Effector CD8-positive, alpha-beta T cell (primary cell): ENCODE results near the gene PHACTR2.

Source experiments
- DNase-seq: peaks from one replicate; lab custom pipeline; 2025; lab: John Stamatoyannopoulos, UW

PHACTR2 gene

DNA sequence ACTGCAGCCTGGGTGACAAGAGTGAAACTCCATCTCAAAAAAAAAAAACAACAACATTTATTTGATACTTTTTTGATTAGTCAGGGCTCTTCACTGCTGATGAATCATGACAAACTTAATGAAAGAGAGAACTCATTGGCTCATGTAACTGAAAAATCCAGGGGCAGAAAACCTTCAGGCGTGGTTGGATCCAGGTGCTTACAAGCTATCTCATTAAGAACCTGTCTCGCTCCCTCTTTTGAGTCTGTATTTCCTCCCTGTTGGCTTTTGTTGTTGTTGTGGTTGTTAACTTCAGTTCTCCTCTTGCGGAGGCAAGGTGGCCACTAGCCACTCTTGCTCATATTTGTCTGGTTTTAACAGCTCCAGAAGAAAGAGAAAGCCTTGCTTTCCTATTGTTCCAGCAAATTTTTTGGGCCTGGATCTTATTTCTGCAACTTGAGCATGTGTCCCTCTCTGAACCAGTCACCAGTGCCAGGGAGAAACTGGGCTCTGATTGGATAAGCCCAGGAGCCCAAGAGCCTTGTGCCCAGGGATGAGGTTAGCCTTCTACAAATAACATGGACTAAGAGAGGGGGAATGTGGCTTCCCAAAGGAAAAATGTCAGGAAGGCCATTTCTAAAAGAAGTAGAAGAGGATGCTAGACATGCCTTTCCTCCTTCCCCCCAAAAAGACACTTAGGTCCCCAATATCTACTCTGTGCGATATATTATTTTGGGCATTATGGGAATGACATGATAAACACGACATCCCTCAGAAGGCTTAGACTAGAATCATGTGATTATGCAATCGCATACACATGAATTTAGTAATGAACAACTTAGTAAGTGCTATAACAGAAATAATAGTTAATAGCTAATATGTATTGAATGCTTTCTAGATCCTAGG, 64.5 kb downstream of the PHACTR2 start:
- DNase-seq: no peak

DNA sequence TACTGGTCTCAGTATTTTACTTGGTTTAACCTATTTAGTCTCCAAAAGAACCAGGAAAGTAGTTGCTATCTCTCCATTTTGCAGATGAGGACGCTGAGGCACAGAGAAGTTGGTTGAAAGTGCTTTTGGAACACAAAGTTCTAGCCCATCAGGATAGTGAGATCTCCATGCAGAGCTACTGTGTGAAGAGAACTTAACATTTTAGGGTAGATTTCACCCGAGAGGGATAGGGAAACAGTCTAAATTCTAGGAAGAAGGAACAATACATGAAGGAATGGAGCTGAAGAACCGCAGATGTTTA, 65.1 kb downstream of the PHACTR2 start:
- DNase-seq: no peak

GRCh38 chr6:143743301-143744166, 65.8 kb downstream of the PHACTR2 start:
- no peak for DNase-seq

- DNase-seq: no peak
These were observed 66.9 kb downstream of the PHACTR2 start for GRCh38 chr6:143744551-143745165.

GRCh38 chr6:143745166-143746133, 67.7 kb downstream of the PHACTR2 start:
- DNase-seq: no peak

DNA sequence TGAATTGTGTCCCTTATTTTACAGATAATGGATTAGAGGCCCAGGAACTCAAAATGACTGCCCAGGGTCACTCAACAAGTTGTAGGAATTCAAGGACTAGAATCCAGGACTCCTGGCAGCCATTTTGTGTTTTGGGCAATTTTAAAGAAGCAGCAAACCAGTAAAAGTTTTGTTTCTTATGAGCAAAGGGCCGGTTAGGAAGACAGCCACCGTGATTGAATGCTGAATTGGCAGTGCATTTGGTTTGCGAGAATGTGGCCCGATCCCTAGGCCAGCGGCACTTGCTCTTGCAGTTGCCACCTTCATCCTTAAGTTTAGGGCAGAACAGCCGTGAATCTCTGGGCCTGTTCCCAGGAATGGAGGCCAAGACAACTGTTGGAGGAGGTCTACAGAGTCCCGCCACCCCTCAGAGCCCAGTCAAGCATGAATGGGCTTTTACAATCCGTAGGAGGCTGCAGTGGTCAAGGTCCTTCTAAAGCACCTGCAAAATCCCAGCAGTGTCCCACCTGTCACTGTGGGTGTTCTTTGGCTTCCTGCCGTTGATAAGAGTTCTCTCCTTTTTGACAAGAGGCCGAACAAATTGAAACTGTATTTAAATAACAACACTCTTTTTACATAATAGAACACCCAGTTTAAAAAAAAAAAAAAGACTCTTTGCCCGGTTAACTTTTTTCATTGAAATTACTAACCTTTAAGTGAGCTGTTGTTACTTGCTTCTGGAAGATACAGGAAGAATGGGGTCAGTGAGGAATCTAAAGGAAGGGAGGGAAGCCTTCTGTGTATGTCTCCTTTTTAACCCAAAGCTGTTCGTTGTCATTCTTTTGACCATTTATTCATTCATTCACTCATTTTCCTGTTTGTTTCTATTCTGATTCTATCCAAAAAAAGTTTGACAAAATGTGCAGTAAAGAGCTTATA, 68.7 kb downstream of the PHACTR2 start:
- DNase-seq: no peak

DNA sequence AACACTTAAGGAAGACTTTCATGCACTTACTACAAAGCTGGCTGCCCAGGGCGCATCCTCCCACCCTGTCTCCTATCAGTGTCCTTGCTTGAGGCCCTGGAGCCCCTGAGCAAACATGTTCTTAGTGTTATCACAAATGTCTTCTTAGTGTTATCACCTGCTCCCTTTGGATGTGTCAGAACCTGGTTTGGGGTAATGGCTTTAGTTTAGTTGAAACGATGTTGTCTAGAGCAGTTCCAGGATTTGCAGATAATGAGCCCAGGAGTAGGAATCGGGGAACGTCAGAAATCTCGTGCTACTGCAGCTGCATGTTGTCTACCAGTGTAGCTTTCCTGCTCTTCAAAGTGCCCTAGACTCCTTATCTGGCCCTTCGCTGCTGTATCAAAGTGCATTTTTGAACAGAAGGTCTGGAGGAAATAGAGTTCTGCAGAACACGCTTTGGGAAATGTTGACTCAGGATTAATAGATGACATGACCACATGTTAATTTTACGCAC, 69.6 kb downstream of the PHACTR2 start:
- no peak for DNase-seq

- DNase-seq: no peak
These were observed 72.1 kb downstream of the PHACTR2 start for GRCh38 chr6:143749891-143750290.

DNA sequence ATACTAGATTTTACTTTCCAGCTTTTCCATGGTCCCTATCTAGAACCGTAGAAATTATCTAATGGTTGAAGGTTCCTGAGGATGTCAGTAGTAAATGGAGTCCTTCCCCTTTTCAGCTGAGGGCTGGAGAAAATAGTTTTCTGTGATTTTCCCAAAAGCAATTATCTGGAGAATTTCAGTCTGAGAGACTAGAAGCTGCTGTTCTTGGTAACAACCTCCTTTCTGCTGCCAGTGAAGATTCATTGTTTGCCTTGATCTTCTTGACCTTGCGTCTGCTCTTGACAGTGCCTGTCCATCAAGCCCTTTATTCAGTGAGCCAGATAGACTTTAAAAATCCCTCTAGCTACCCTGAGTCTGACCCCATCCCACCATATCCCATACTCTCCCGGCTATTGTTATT, 73.1 kb downstream of the PHACTR2 start:
- DNase-seq: no peak

DNA sequence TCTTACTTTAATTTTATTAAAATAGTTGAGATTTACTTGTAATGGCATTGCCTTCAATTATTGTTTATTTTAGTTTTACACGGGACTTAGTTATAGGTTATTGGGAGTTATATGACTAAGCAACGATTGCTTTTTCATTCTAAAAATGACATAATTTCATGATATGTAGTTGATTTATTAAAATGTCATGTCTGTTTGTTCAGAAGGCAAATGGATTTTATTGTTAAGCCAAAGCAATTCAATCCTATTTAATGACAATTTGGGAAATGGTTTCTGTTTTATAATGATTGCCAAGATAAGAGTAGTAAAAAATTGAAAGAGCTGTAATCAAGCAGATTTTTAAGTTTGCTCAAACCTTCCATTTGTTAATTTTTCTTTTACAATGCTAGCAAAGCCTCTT, 74.7 kb downstream of the PHACTR2 start:
- DNase-seq: no peak

DNA sequence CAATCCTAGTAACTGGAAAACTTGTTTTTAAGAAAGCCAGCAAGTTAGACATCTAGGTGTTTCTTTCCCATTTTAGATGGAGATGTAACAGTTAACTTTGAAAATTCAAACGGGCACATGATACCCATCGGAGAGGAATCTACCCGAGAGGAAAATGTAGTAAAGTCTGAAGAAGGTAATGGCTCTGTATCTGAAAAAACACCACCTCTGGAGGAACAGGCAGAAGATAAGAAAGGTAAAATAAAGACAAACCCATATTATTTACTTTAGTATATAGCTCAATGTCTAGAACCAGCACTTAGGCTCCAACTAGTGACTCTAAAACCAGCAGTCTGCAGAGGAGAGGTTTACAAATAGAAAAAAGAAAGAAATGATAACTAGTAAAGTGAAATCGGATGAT, 75.9 kb downstream of the PHACTR2 start:
- no peak for DNase-seq

GRCh38 chr6:143754204-143754603, 76.4 kb downstream of the PHACTR2 start:
- DNase-seq: no peak

DNA sequence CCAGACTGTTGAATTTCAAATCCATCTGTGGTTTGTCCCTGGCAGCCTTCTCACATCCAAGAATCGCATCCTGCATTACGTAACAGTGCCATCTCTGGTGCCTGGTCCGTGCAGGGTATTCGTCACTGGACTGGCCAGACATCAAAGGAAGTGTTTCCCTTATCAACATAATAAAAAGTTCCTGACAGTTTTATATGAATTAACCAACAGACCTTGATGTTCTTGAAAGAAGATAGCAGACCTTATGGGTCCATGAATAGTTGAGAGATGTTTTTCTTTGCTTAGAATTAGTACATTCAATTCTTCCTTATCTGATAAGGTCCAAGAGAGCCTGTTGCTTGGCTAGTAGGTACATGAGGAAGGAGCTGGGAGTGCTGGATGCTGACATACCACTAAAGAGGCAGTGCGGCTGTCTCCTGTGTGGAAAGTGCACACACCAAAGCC, 77.6 kb downstream of the PHACTR2 start:
- no peak for DNase-seq

GRCh38 chr6:143757346-143757832, 79.6 kb downstream of the PHACTR2 start:
- DNase-seq: no peak

GRCh38 chr6:143758551-143758950, 80.8 kb downstream of the PHACTR2 start:
- DNase-seq: no peak

DNA sequence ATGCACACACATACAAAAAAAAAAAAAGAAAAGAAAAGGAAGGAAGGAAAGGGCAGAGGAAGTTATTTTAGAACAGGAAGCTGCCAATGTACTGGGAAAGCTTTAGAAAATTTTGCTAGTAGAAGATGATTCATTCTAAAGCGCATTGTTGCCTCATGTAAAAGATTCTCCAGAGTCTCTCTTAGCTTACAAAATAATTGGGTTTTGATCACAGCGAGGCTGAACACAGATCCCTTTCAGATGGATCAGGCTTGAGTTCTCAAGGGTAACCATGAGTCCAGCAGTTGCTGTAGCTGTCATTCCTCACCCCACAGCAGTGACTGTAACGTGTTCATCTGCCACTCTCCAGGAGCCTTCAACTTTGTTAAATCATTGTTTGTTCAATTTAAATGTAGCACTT, 81.9 kb downstream of the PHACTR2 start:
- DNase-seq: no peak

DNA sequence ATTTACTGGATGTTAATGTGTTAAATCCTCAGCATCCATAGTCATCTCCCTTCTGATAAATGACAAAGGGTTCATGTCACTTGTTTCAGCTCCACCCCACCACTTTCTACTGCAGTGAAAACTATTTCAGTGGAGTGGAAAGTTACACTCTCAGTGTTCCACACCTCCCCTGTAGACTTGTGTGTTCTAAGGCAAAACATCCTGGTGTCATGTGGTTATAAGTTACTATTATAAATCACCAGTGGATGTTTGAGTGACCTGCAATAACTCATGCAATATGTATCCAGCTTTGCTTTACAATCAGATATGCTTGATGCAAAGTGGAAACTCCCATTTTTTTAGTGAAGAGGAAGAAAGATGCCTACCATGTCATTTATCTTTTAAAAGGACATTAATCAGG, 83.3 kb downstream of the PHACTR2 start:
- DNase-seq: no peak

DNA sequence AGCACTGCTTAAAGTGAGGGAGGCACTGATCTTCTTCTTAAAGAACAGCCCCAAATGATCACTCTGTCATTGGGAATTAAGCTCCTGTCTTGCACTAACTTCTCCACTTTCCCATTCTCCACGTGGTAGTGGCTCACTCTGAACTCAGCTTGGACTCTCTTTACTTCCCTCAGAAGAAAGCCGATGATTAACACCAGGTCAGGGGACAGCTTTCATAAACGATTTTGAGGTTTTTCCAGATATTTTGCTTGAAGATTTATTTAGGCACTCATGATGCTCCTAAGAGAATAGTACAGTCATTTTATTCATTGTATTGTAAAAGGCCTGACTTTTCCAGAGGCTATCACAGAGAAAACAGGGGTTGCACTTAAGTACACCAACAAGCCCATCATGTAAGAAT, 84.4 kb downstream of the PHACTR2 start:
- DNase-seq: no peak

GRCh38 chr6:143765422-143766184, 87.8 kb downstream of the PHACTR2 start:
- DNase-seq: no peak
